A549 (cell line): ENCODE measurements around the gene NUTF2. TPM values are rescaled to one million over a fixed set of nuclear protein-coding genes. Genes with fewer than 3 reads are reported as not detected.
A peak's percentile ranks its signal among the peaks of the same experiment; 100 is the strongest.

ENCODE experiments used
- ATAC-seq, 2 experiments: fragments of 200-7000 bp in 1 of 2; fragments of >200 bp in 1 of 2; cut with Nextera tagmentation in 1 of 2; cut with Tn5 transposase in 1 of 2; 3 replicates each; pipeline versions ENCODE4 v1.8.0 to v1.9.1; 2018 to 2020; ENCODE audit warnings: mild to moderate bottlenecking in 1 of 2, moderate library complexity in 1 of 2
- CTCF ChIA-PET: fragments of 300-600 bp; sonication (Branson Sonifier 250); formaldehyde crosslinking; extraction: SDS; loops from one replicate; lab custom pipeline; 2021; ENCODE audit warnings: antibody characterized with exemption, inconsistent platforms; lab: Yijun Ruan, JAX
- POLR2A ChIA-PET: fragments of 350-600 bp; formaldehyde crosslinking; extraction: SDS; loops from one replicate; lab custom pipeline; 2021; ENCODE audit warnings: antibody characterized with exemption, inconsistent platforms; lab: Yijun Ruan, JAX
- DNase-seq, 2 experiments: peaks; one replicate each; pipeline versions ENCODE4 v3.0.0 to v3.0.0-alpha.2; 2011 to 2016; ENCODE audit warnings: low read depth in 1 of 2, low spot score in 1 of 2
- FAIRE-seq: peaks from 2 replicates; lab custom pipeline; 2011; peaks lifted over from hg19 to GRCh38; lab: Jason Lieb, UNC
- H3K27ac ChIP-seq, 2 experiments: fragments of >200 bp; sonication (Bioruptor Twin); formaldehyde crosslinking; 3 replicates each; pipeline ENCODE4 v1.5.1; 2016 to 2017
- H3K4me1 ChIP-seq: fragments of >200 bp; sonication (Bioruptor Twin); formaldehyde crosslinking; 3 replicates; pipeline ENCODE4 v1.6.1; 2016
- H3K4me2 ChIP-seq: fragments of >200 bp; sonication (Bioruptor Twin); formaldehyde crosslinking; 3 replicates; pipeline ENCODE4 v1.6.1; 2016
- H3K4me3 ChIP-seq: fragments of >200 bp; sonication (Bioruptor Twin); formaldehyde crosslinking; 3 replicates; pipeline ENCODE4 v1.5.1; 2016
- H3K9me3 ChIP-seq: fragments of >200 bp; sonication (Bioruptor Twin); formaldehyde crosslinking; 3 replicates; pipeline ENCODE4 v1.6.1; 2016
- ATOH8 ChIP-seq: fragments of 250-450 bp; sonication (Bioruptor Pico); IDR thresholded peaks from 2 replicates; pipeline ENCODE4 v1.5.0; 2020; ENCODE audit warnings: low read depth, mild to moderate bottlenecking, moderate library complexity
- FOSB ChIP-seq: fragments of 250-450 bp; sonication (Bioruptor Pico); IDR thresholded peaks from 2 replicates; pipeline ENCODE4 v1.5.0; 2020; ENCODE audit warnings: mild to moderate bottlenecking, moderate library complexity
- FOSL2 ChIP-seq, 2 experiments: fragments of 450-650 bp in 1 of 2; fragments of >200 bp in 1 of 2; sonication (Bioruptor Twin) in 1 of 2; formaldehyde crosslinking; IDR thresholded peaks; 2 replicates each; pipeline versions ENCODE4 v1.5.0 to v1.6.1; 2016 to 2020; ENCODE audit warnings: mild to moderate bottlenecking in 1 of 2, moderate library complexity in 1 of 2
- HEYL ChIP-seq: fragments of 250-450 bp; sonication (Bioruptor Pico); IDR thresholded peaks from 2 replicates; pipeline ENCODE4 v1.8.0; 2021; ENCODE audit warnings: mild to moderate bottlenecking, moderate library complexity
- JUN ChIP-seq, 2 experiments: fragments of >200 bp; sonication (Bioruptor Twin); formaldehyde crosslinking; IDR thresholded peaks; 2 replicates in 1 of 2; 3 replicates in 1 of 2; pipeline ENCODE4 v1.6.1; 2016 to 2017
- MAZ ChIP-seq: fragments of 150-350 bp; IDR thresholded peaks from 2 replicates; pipeline ENCODE4 v1.6.1; 2014; ENCODE audit warnings: antibody characterized with exemption, low read depth, low read length, borderline replicate concordance
- PBX3 ChIP-seq: IDR thresholded peaks from 2 replicates; pipeline ENCODE4 v1.6.1; 2012
- PHF8 ChIP-seq: fragments of 200-600 bp; sonication (generic); IDR thresholded peaks from 2 replicates; pipeline ENCODE4 v1.6.1; 2016; ENCODE audit warnings: low read depth, mild to moderate bottlenecking, antibody characterized with exemption, moderate library complexity, borderline replicate concordance
- POLR2A ChIP-seq: IDR thresholded peaks from 2 replicates; pipeline ENCODE4 v1.6.1; 2012; ENCODE audit warnings: mild to moderate bottlenecking, low read length
- RARB ChIP-seq: fragments of 250-450 bp; sonication (Bioruptor Pico); IDR thresholded peaks from 2 replicates; pipeline ENCODE4 v1.8.0; 2021; ENCODE audit warnings: mild to moderate bottlenecking, moderate library complexity
- REST ChIP-seq: fragments of 200-600 bp; sonication (generic); IDR thresholded peaks from 2 replicates; pipeline ENCODE4 v1.6.1; 2016; ENCODE audit warnings: antibody characterized with exemption, mild to moderate bottlenecking, moderate library complexity
- RFX5 ChIP-seq: fragments of 450-650 bp; IDR thresholded peaks from 2 replicates; pipeline ENCODE4 v1.7.1; 2014; ENCODE audit warnings: antibody characterized with exemption, mild to moderate bottlenecking, moderate library complexity
- SMC3 ChIP-seq: fragments of >200 bp; sonication (Bioruptor Twin); formaldehyde crosslinking; IDR thresholded peaks from 3 replicates; pipeline ENCODE4 v1.6.1; 2018; ENCODE audit warnings: inconsistent platforms
- SREBF2 ChIP-seq: fragments of 450-650 bp; IDR thresholded peaks from 2 replicates; pipeline ENCODE4 v1.6.1; 2014; ENCODE audit warnings: mild to moderate bottlenecking, moderate library complexity
- TP53 ChIP-seq: fragments of 250-450 bp; sonication (Bioruptor Pico); IDR thresholded peaks from 2 replicates; pipeline ENCODE4 v1.5.0; 2021; ENCODE audit warnings: mild to moderate bottlenecking, moderate library complexity
- USF2 ChIP-seq: fragments of 450-650 bp; IDR thresholded peaks from 2 replicates; pipeline ENCODE4 v1.6.1; 2014; ENCODE audit warnings: antibody characterized with exemption
- ZC3H11A ChIP-seq: fragments of 450-650 bp; IDR thresholded peaks from 2 replicates; pipeline ENCODE4 v1.6.1; 2014; ENCODE audit warnings: antibody characterized with exemption, mild to moderate bottlenecking
- WGBS: methylation state at CpG from one replicate; pipeline ENCODE4 v1.1.6; 2017; ENCODE audit errors: missing lambda C conversion rate; 5-methylcytosine and 5-hydroxymethylcytosine counted together
- polyA plus RNA-seq, 4 experiments: library from polyadenylated mRNA; depleted of rRNA in 3 of 4; stranded (reverse); fragments of >200 nt; fragmentation: RNase III in 1 of 4; extraction: RNeasy Plus Mini Kit Qiagen cat#74134 plus additional on column Dnase treatment in 1 of 4; gene quantifications; 2 replicates in 3 of 4; 3 replicates in 1 of 4; pipeline ENCODE4 v1.2.3, GENCODE V29; 2011 to 2017
- TF ChIP-seq, protein P1 (sequence below): fragments of >200 bp; sonication (Bioruptor Twin); formaldehyde crosslinking; IDR thresholded peaks from 3 replicates; pipeline ENCODE4 v1.5.1; 2016

NUTF2 gene
- polyA plus RNA-seq, 2 of the 4 experiments (the other 2 are of a cell fraction), result 168 to 287 TPM

DNA sequence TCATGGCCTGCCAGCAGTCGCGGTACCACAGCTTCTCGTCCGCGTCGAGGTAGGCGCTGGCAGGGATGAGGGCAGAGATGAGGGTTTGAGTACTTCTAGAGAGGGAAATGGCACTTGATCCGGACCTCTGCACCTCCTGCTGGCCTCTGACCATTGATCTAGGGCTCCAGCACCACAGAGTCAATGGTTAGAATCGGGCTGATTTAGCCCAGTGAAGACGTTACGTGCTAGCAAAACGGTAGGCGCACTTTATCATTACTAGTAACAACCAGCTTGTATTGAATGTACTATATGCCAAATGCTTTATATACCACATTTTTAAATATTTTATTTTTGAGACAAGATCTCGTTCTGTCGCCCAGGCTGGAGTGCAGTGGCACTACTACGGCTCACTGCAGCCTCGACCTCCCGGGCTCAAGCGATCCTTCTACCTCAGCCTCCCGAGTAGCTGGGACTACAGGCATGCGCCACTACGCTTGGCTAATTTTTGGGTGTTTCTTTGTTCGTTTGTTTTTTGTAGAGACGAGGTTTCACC lies 39.5 kb upstream of the NUTF2 start:
- ChIA-PET CTCF (interaction anchor here (0.6 to 3.2 kb wide), 10 partner anchors 9 to 136 kb away, joined by 3 to 53 read pairs (median 5); no protein-coding TSS in a partner anchor), POLR2A (interaction anchor here (0.5 to 1.6 kb wide), 15 partner anchors 8 to 338 kb away, joined by 3 to 8 read pairs (median 4); partner anchors contain the start of genes ACD, CTCF, DDX28 and DUS2)
- peak in 1 of 2 experiments; percentile 62; a peak in 4 of 6 replicates for ATAC-seq
- WGBS, result 47% methylated on average over 17 of the region's 24 CpGs
- Histone ChIP-seq H3K4me3 (peak overlapping the region; percentile 97), H3K9me3 (no peaks in the 10 kb centered on the region), H3K4me1 (peaks cover 11% of the 10 kb centered on the region), H3K27ac (peak overlapping the region; percentile 77 to 94), H3K4me2 (peak overlapping the region; percentile 69)
- TF ChIP-seq FOSL2 (IDR thresholded peaks at IDR 0.05), result no peak
- TF ChIP-seq FOSL2 (CRISPR knock-in tag; IDR thresholded peaks at IDR 0.05), result no peak
- no peak for TF ChIP-seq MAZ
- 0 out of 3 replicates have a peak, but pooled peaks have one; percentile 25 for TF ChIP-seq SMC3
- TF ChIP-seq RFX5, result 0 out of 2 replicates have a peak, but pooled peaks have one; percentile 4
- no peak for TF ChIP-seq REST
- DNase-seq, result no peak
- FAIRE-seq, result no peak

- Histone ChIP-seq H3K9me3 (no peaks in the 10 kb centered on the region), H3K4me1 (0 out of 3 replicates have a peak, but pooled peaks cover 4% of the 10 kb centered on the region), H3K27ac (no peak overlapping the region), H3K4me2 (no peak overlapping the region), H3K4me3 (no peak overlapping the region)
- ATAC-seq (no peak), DNase-seq (no peak), FAIRE-seq (no peak)
- CTCF ChIA-PET, result interaction anchor here (0.5 to 1.1 kb wide), 2 partner anchors 22 to 299 kb away, joined by 3 to 4 read pairs; no protein-coding TSS in a partner anchor
- no peak for TF ChIP-seq USF2
- TF ChIP-seq RARB (CRISPR knock-in tag), result no peak
- no peak for TF ChIP-seq POLR2A
- TF ChIP-seq RFX5, result no peak
- no peak for TF ChIP-seq ZC3H11A
- POLR2A ChIA-PET, result no interaction called here
- 64% methylated on average over 1 of the region's 1 CpG for WGBS
Observed at GRCh38 chr16:67811899-67812298, 34.8 kb upstream of the NUTF2 start.

GRCh38 chr16:67814567-67814966 lies 32.2 kb upstream of the NUTF2 start:
- ATAC-seq, result no peak
- 79% methylated on average over 8 of the region's 8 CpGs for WGBS
- Histone ChIP-seq H3K4me3 (no peak overlapping the region), H3K4me1 (no peaks in the 10 kb centered on the region), H3K27ac (no peak overlapping the region), H3K9me3 (no peaks in the 10 kb centered on the region), H3K4me2 (no peak overlapping the region)
- ChIA-PET POLR2A (no interaction called here), CTCF (interaction anchor here (0.9 to 6.3 kb wide), 7 partner anchors 16 to 293 kb away, joined by 3 to 187 read pairs (median 42); partner anchors contain the start of genes CENPT and NRN1L)
- FAIRE-seq, result no peak
- no peak for DNase-seq
- TF ChIP-seq FOSB (CRISPR knock-in tag) (no peak), TP53 (no peak), PBX3 (no peak), REST (no peak), HEYL (no peak), POLR2A (no peak), PHF8 (no peak), SMC3 (no peak), MAZ (no peak), JUN (IDR thresholded peaks at IDR 0.05) (no peak), ATOH8 (no peak), SREBF2 (no peak)
- TF ChIP-seq, protein P1, sequence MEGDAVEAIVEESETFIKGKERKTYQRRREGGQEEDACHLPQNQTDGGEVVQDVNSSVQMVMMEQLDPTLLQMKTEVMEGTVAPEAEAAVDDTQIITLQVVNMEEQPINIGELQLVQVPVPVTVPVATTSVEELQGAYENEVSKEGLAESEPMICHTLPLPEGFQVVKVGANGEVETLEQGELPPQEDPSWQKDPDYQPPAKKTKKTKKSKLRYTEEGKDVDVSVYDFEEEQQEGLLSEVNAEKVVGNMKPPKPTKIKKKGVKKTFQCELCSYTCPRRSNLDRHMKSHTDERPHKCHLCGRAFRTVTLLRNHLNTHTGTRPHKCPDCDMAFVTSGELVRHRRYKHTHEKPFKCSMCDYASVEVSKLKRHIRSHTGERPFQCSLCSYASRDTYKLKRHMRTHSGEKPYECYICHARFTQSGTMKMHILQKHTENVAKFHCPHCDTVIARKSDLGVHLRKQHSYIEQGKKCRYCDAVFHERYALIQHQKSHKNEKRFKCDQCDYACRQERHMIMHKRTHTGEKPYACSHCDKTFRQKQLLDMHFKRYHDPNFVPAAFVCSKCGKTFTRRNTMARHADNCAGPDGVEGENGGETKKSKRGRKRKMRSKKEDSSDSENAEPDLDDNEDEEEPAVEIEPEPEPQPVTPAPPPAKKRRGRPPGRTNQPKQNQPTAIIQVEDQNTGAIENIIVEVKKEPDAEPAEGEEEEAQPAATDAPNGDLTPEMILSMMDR, result no peak
